ENCODE data around the gene LYL1. TPM values are rescaled to one million over a fixed set of nuclear protein-coding genes. Genes with fewer than 3 reads are reported as not detected.

The LYL1 gene
- total and polyA plus RNA-seq, 9 of the 15 experiments (the other 6 are each of a cell fraction or from before 2014, with no cell fraction given), result 1.3 to 266 (median 34.0) TPM

DNA sequence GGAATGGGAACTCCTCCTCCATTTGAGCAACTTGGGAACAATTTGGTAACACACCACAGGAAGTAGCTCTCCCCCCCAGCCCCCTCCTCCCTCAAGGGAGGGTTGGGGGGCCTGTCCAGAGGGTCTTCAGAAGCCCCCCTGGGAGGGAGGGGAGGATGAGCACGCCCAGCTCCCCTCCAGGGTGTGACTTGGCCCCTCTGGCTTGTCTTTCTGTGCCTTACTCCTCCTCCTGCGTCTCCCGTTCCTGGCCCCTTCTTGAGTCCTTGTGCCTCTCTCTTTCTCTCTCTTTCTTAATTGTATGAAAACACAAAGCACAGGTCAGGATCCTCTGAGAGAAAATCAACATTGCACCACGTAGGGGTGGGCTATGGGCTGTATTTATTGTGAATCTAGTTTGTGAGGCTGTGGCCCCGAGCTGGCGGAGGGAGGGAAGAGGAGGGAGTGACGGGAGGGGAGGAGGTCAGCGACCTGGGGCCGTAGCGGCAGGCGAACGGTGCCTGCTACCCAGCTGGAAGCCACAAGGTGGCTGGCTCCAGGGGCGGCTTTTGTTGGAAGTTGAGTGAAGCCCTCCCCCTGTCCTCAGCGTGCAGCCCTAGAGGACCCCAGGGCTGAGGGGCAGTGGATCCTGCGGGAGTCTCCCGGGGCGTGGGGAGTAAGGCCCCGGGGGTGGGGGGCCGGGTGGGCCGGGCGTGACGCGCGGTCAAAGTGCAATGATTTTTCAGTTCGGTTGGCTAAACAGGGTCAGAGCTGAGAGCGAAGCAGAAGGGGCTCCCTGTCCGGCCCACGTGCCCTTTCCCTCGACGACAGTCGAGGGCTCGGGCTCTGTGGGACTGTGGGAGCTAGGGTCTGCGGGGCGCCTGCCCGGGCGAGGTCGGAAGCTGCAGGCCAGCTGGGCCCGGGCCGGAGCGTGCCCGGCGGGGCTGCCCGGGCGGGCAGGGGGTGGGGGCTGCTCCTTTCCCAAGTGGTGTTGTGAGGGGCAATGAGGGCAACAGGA, 6.4 kb downstream of the LYL1 start (continued):
- TF ChIP-seq, protein P1, sequence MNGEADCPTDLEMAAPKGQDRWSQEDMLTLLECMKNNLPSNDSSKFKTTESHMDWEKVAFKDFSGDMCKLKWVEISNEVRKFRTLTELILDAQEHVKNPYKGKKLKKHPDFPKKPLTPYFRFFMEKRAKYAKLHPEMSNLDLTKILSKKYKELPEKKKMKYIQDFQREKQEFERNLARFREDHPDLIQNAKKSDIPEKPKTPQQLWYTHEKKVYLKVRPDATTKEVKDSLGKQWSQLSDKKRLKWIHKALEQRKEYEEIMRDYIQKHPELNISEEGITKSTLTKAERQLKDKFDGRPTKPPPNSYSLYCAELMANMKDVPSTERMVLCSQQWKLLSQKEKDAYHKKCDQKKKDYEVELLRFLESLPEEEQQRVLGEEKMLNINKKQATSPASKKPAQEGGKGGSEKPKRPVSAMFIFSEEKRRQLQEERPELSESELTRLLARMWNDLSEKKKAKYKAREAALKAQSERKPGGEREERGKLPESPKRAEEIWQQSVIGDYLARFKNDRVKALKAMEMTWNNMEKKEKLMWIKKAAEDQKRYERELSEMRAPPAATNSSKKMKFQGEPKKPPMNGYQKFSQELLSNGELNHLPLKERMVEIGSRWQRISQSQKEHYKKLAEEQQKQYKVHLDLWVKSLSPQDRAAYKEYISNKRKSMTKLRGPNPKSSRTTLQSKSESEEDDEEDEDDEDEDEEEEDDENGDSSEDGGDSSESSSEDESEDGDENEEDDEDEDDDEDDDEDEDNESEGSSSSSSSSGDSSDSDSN (IDR thresholded peaks at IDR 0.05; ENCODE audit: borderline replicate concordance in 1 of 2, low read depth in 2 of 2, low read length in 2 of 2), result 0 out of 4 replicates have a peak, but pooled peaks of 1 of the 2 experiments have one; percentile 59
- TF ChIP-seq, protein P2, sequence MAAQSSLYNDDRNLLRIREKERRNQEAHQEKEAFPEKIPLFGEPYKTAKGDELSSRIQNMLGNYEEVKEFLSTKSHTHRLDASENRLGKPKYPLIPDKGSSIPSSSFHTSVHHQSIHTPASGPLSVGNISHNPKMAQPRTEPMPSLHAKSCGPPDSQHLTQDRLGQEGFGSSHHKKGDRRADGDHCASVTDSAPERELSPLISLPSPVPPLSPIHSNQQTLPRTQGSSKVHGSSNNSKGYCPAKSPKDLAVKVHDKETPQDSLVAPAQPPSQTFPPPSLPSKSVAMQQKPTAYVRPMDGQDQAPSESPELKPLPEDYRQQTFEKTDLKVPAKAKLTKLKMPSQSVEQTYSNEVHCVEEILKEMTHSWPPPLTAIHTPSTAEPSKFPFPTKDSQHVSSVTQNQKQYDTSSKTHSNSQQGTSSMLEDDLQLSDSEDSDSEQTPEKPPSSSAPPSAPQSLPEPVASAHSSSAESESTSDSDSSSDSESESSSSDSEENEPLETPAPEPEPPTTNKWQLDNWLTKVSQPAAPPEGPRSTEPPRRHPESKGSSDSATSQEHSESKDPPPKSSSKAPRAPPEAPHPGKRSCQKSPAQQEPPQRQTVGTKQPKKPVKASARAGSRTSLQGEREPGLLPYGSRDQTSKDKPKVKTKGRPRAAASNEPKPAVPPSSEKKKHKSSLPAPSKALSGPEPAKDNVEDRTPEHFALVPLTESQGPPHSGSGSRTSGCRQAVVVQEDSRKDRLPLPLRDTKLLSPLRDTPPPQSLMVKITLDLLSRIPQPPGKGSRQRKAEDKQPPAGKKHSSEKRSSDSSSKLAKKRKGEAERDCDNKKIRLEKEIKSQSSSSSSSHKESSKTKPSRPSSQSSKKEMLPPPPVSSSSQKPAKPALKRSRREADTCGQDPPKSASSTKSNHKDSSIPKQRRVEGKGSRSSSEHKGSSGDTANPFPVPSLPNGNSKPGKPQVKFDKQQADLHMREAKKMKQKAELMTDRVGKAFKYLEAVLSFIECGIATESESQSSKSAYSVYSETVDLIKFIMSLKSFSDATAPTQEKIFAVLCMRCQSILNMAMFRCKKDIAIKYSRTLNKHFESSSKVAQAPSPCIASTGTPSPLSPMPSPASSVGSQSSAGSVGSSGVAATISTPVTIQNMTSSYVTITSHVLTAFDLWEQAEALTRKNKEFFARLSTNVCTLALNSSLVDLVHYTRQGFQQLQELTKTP (IDR thresholded peaks at IDR 0.05; ENCODE audit: low read depth in 1 of 2, partially characterized antibody in 2 of 2), result peak in 1 of 2 experiments; percentile 28
- TF ChIP-seq NR2C2 (CRISPR knock-in tag; IDR thresholded peaks at IDR 0.05), result no peak
- peak; percentile 73 for TF ChIP-seq NR2C2 (tag; IDR thresholded peaks at IDR 0.05)
- TF ChIP-seq ZNF41 (CRISPR knock-in tag; conservative IDR thresholded peaks at IDR 0.05), result peak; percentile 59; the same call in 1 of the 2 replicates
- TF ChIP-seq ZNF584 (CRISPR knock-in tag; IDR thresholded peaks at IDR 0.05; ENCODE audit: low read depth), result 0 out of 2 replicates have a peak, but pooled peaks have one; percentile 33
- TF ChIP-seq, protein P3, sequence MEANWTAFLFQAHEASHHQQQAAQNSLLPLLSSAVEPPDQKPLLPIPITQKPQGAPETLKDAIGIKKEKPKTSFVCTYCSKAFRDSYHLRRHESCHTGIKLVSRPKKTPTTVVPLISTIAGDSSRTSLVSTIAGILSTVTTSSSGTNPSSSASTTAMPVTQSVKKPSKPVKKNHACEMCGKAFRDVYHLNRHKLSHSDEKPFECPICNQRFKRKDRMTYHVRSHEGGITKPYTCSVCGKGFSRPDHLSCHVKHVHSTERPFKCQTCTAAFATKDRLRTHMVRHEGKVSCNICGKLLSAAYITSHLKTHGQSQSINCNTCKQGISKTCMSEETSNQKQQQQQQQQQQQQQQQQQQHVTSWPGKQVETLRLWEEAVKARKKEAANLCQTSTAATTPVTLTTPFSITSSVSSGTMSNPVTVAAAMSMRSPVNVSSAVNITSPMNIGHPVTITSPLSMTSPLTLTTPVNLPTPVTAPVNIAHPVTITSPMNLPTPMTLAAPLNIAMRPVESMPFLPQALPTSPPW (CRISPR knock-in tag; IDR thresholded peaks at IDR 0.05), result peak; percentile 81
- TF ChIP-seq, protein P4, sequence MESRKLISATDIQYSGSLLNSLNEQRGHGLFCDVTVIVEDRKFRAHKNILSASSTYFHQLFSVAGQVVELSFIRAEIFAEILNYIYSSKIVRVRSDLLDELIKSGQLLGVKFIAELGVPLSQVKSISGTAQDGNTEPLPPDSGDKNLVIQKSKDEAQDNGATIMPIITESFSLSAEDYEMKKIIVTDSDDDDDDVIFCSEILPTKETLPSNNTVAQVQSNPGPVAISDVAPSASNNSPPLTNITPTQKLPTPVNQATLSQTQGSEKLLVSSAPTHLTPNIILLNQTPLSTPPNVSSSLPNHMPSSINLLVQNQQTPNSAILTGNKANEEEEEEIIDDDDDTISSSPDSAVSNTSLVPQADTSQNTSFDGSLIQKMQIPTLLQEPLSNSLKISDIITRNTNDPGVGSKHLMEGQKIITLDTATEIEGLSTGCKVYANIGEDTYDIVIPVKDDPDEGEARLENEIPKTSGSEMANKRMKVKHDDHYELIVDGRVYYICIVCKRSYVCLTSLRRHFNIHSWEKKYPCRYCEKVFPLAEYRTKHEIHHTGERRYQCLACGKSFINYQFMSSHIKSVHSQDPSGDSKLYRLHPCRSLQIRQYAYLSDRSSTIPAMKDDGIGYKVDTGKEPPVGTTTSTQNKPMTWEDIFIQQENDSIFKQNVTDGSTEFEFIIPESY (CRISPR knock-in tag; IDR thresholded peaks at IDR 0.05), result no peak
- TF ChIP-seq FOXM1 (IDR thresholded peaks at IDR 0.05; ENCODE audit: low read depth), result no peak
- 0 out of 2 replicates have a peak, but pooled peaks have one; percentile 27 for TF ChIP-seq FOXM1 (CRISPR knock-in tag; IDR thresholded peaks at IDR 0.05; ENCODE audit: low read depth)
- TF ChIP-seq MCM5 (IDR thresholded peaks at IDR 0.05; ENCODE audit: low read depth), result no peak
- TF ChIP-seq, protein P5, sequence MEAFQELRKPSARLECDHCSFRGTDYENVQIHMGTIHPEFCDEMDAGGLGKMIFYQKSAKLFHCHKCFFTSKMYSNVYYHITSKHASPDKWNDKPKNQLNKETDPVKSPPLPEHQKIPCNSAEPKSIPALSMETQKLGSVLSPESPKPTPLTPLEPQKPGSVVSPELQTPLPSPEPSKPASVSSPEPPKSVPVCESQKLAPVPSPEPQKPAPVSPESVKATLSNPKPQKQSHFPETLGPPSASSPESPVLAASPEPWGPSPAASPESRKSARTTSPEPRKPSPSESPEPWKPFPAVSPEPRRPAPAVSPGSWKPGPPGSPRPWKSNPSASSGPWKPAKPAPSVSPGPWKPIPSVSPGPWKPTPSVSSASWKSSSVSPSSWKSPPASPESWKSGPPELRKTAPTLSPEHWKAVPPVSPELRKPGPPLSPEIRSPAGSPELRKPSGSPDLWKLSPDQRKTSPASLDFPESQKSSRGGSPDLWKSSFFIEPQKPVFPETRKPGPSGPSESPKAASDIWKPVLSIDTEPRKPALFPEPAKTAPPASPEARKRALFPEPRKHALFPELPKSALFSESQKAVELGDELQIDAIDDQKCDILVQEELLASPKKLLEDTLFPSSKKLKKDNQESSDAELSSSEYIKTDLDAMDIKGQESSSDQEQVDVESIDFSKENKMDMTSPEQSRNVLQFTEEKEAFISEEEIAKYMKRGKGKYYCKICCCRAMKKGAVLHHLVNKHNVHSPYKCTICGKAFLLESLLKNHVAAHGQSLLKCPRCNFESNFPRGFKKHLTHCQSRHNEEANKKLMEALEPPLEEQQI (IDR thresholded peaks at IDR 0.05), result no peak

All from K562 (cell line).